OCI-LY7 (cell line): ENCODE results near the gene TMEM179.

Experiments used
- CTCF ChIP-seq: fragments of 200-600 bp; sonication (generic); conservative IDR thresholded peaks from 2 replicates; pipeline ENCODE4 v1.5.1; 2014; ENCODE audit warnings: mild to moderate bottlenecking, antibody characterized with exemption, low read length, moderate library complexity, mixed read lengths
- EZH2phosphoT487 ChIP-seq: fragments of 200-600 bp; sonication (generic); IDR thresholded peaks from 2 replicates; pipeline ENCODE4 v1.6.1; 2018; ENCODE audit warnings: low read depth, borderline replicate concordance, mild to moderate bottlenecking, mixed run types, antibody characterized with exemption, low read length, moderate library complexity, mixed read lengths

GRCh38 chr14:104577426-104577825 lies 27.1 kb downstream of the TMEM179 start:
- TF ChIP-seq CTCF (no peak), EZH2phosphoT487 (no peak)
